OCI-LY3 (cell line): ENCODE results near the gene GLIS1.

ENCODE experiments used
- CTCF ChIP-seq: fragments of 200-600, 300-600 bp; sonication (generic); IDR thresholded peaks from 2 replicates; pipeline ENCODE4 v1.5.1; 2014; ENCODE audit warnings: antibody characterized with exemption, low read length, low read depth
- EZH2phosphoT487 ChIP-seq: fragments of 200-600 bp; shearing (Covaris generic); IDR thresholded peaks from 2 replicates; pipeline ENCODE4 v1.6.1; 2018; ENCODE audit warnings: antibody characterized with exemption, mixed run types, low read depth

GRCh38 chr1:53604291-53604919 is 134.6 kb downstream of the GLIS1 start:
- TF ChIP-seq CTCF (no peak), EZH2phosphoT487 (no peak)
